ENCODE measurements around the gene LARP4B. TPM values are rescaled to one million over a fixed set of nuclear protein-coding genes. Genes with fewer than 3 reads are reported as not detected.

The LARP4B gene
- total and polyA plus RNA-seq, 2 donors (not counting 3 experiments of a cell fraction or from before 2014, with no cell fraction given): 27.4 to 101 TPM

- no peaks in the 10 kb centered on the region for H3K36me3 ChIP-seq (ENCODE audit: control insufficient read depth in 2 of 2, extremely low read depth in 1 of 2, insufficient read depth in 2 of 2, low read length in 2 of 2)
- H3K4me3 ChIP-seq (replicated peaks in 1 of 3; ENCODE audit: insufficient read depth in 1 of 3, low read depth in 1 of 3, low read length in 3 of 3): peak overlapping the region; percentile 28 to 82 (median 77)
- H3K9ac ChIP-seq (replicated peaks; ENCODE audit: extremely low read depth, insufficient read depth, low read length): peak overlapping the region; percentile 69
- H3K27me3 ChIP-seq (ENCODE audit: control insufficient read depth in 2 of 2, insufficient read depth in 2 of 2, low read length in 2 of 2): no peaks in the 10 kb centered on the region
- H3K9me3 ChIP-seq (replicated peaks; ENCODE audit: control insufficient read depth, insufficient read depth, low read length): no peaks in the 10 kb centered on the region
- peak overlapping the region; percentile 42 for H3K27ac ChIP-seq (ENCODE audit: insufficient read depth, low read depth, low read length)
- no peak for DNase-seq (ENCODE audit: low read depth, low spot score)
- FAIRE-seq: no peak
- H3K9me1 ChIP-seq (replicated peaks; ENCODE audit: control insufficient read depth, extremely low read depth, insufficient read depth, low read length): no peaks in the 10 kb centered on the region
- ChIA-PET CTCF (interaction anchor here (1.0 kb wide), 2 partner anchors 14 to 144 kb away, joined by 3 read pairs; no protein-coding TSS in a partner anchor), POLR2A (interaction anchor here (2.2 kb wide), 1 partner anchor 56 kb away, joined by 5 read pairs; no protein-coding TSS in a partner anchor)
- TF ChIP-seq FOS (IDR thresholded peaks at IDR 0.05; ENCODE audit: borderline replicate concordance, insufficient read depth, low read length) (no peak), POLR2AphosphoS5 (IDR thresholded peaks at IDR 0.05; ENCODE audit: insufficient read depth, low read depth, low read length) (peak; percentile 38), GATA2 (IDR thresholded peaks at IDR 0.05; ENCODE audit: insufficient read depth, insufficient read length, low read depth, low read length) (peak; percentile 44)
- H3K4me2 ChIP-seq (ENCODE audit: insufficient read depth, low read length): peak overlapping the region; percentile 97
- H2AFZ ChIP-seq (ENCODE audit: low read depth, low read length): no peak overlapping the region
- peaks cover 12% of the 10 kb centered on the region for H3K4me1 ChIP-seq (ENCODE audit: control insufficient read depth, extremely low read depth, insufficient read depth, low read length)
- H3K79me2 ChIP-seq (ENCODE audit: control insufficient read depth, insufficient read depth, low read length): peaks cover 57% of the 10 kb centered on the region
- dilution Hi-C loops (cut with MboI; ENCODE audit: extremely low pct_ligation_motif_present, low sequenced_read_pairs): no loop called here
- no TSS peak for BruUV-seq (replicated peaks)
- intact Hi-C loops (cut with micrococcal nuclease): loop anchor here (1.0 to 2.0 kb wide), 2 partner anchors 58 to 119 kb away; partner anchors contain the start of genes GTPBP4 and IDI1
- H4K20me1 ChIP-seq (replicated peaks; ENCODE audit: control insufficient read depth, extremely low read depth, insufficient read depth, low read length): peaks cover 9% of the 10 kb centered on the region
Measured at GRCh38 chr10:930625-931325, 730 bp downstream of the LARP4B start.

- peak overlapping the region; percentile 97 for H3K4me2 ChIP-seq (ENCODE audit: insufficient read depth, low read length)
- dilution Hi-C loops (cut with MboI; ENCODE audit: extremely low pct_ligation_motif_present, low sequenced_read_pairs) (no loop called here), intact Hi-C loops (cut with micrococcal nuclease) (loop anchor here (2.0 kb wide), 1 partner anchor 59 kb away; the partner anchor contains the start of gene GTPBP4)
- CTCF ChIA-PET: interaction anchor here (1.8 kb wide), 1 partner anchor 20 kb away, joined by 4 read pairs; no protein-coding TSS in a partner anchor
- peak overlapping the region; percentile 42 for H3K27ac ChIP-seq (ENCODE audit: insufficient read depth, low read depth, low read length)
- peaks cover 12% of the 10 kb centered on the region for H3K4me1 ChIP-seq (ENCODE audit: control insufficient read depth, extremely low read depth, insufficient read depth, low read length)
- DNase-seq (ENCODE audit: low read depth, low spot score) (peak; percentile 54), FAIRE-seq (peak; percentile 60)
- H3K36me3 ChIP-seq (ENCODE audit: control insufficient read depth in 2 of 2, extremely low read depth in 1 of 2, insufficient read depth in 2 of 2, low read length in 2 of 2): peaks cover 0 to under 1% of the 10 kb centered on the region in 2 experiments
- H3K4me3 ChIP-seq (replicated peaks in 1 of 3; ENCODE audit: insufficient read depth in 1 of 3, low read depth in 1 of 3, low read length in 3 of 3): peak overlapping the region; percentile 28 to 82 (median 77)
- no peaks in the 10 kb centered on the region for H3K9me1 ChIP-seq (replicated peaks; ENCODE audit: control insufficient read depth, extremely low read depth, insufficient read depth, low read length)
- BruUV-seq (replicated peaks): TSS peak; percentile 19
- peak overlapping the region; percentile 69 for H3K9ac ChIP-seq (replicated peaks; ENCODE audit: extremely low read depth, insufficient read depth, low read length)
- TF ChIP-seq POLR2AphosphoS5 (IDR thresholded peaks at IDR 0.05; ENCODE audit: insufficient read depth, low read depth, low read length) (no peak), MYC (IDR thresholded peaks at IDR 0.05; ENCODE audit: low read depth, low read length) (no peak), JUN (IDR thresholded peaks at IDR 0.05; ENCODE audit: borderline replicate concordance, insufficient read depth, insufficient read length, low read depth) (no peak), MAX (IDR thresholded peaks at IDR 0.05; ENCODE audit: insufficient read depth, insufficient read length) (no peak), CTCF (IDR thresholded peaks at IDR 0.05; ENCODE audit: extremely low read depth in 1 of 2, insufficient read depth in 1 of 2, low read depth in 1 of 2, low read length in 2 of 2) (no peak), POLR2A (IDR thresholded peaks at IDR 0.05; ENCODE audit: low read depth, low read length) (no peak), EZH2 (IDR thresholded peaks at IDR 0.05; ENCODE audit: borderline replicate concordance, low read depth, low read length, severe bottlenecking) (no peak), GATA2 (IDR thresholded peaks at IDR 0.05; ENCODE audit: insufficient read depth, insufficient read length, low read depth, low read length) (no peak), FOS (IDR thresholded peaks at IDR 0.05; ENCODE audit: borderline replicate concordance, insufficient read depth, low read length) (no peak)
- H4K20me1 ChIP-seq (replicated peaks; ENCODE audit: control insufficient read depth, extremely low read depth, insufficient read depth, low read length): peaks cover 9% of the 10 kb centered on the region
- no peak overlapping the region for H2AFZ ChIP-seq (ENCODE audit: low read depth, low read length)
- no peaks in the 10 kb centered on the region for H3K9me3 ChIP-seq (replicated peaks; ENCODE audit: control insufficient read depth, insufficient read depth, low read length)
- no peaks in the 10 kb centered on the region for H3K27me3 ChIP-seq (ENCODE audit: control insufficient read depth in 2 of 2, insufficient read depth in 2 of 2, low read length in 2 of 2)
- peaks cover 63% of the 10 kb centered on the region for H3K79me2 ChIP-seq (ENCODE audit: control insufficient read depth, insufficient read depth, low read length)
- POLR2A ChIA-PET: interaction anchor here (2.2 kb wide), 1 partner anchor 57 kb away, joined by 5 read pairs; no protein-coding TSS in a partner anchor
Measured at GRCh38 chr10:929960-930624, 1.4 kb downstream of the LARP4B start.

All from endothelial cell of umbilical vein (primary cell).